NCI-H460 (cell line): Measurements from ENCODE around the gene PHLDB2. TPM values are rescaled to one million over a fixed set of nuclear protein-coding genes. Genes with fewer than 3 reads are reported as not detected.
"Not testable (repeated sequence)": the region's sequence is repeated elsewhere in the genome, so short reads cannot be mapped to it uniquely, and the experiment has no call there.

Experiments used
- DNase-seq: peaks from one replicate; pipeline ENCODE4 v3.0.0-alpha.2; 2016; ENCODE audit warnings: low read depth; ENCODE audit errors: extremely low read depth
- polyA plus RNA-seq: library from polyadenylated mRNA; depleted of rRNA; stranded (reverse); fragments of >200 nt; gene quantifications from 2 replicates; pipeline ENCODE4 v1.2.3, GENCODE V29; 2014; cell fraction: nucleus; rRNA removed
- total RNA-seq: library from RNA; depleted of rRNA; stranded (reverse); fragments of >200 nt; shearing (Covaris generic); gene quantifications from 2 replicates; pipeline ENCODE4 v1.2.3, GENCODE V29; 2014; rRNA removed

The PHLDB2 gene
- total RNA-seq: 8.3 and 9.1 TPM in 2 replicates
- 4.8 and 12.1 TPM in 2 replicates for polyA plus RNA-seq

GRCh38 chr3:111859061-111859973, at the start of gene PHLDB2:
Gene PHLDB2, plus strand, starts transcription at chr3:111859265. Its CDS starts 24,813 bp downstream, at chr3:111884078.
- DNase-seq: peak; percentile 43

- no peak for DNase-seq
Observed at GRCh38 chr3:111810909-111811308, 48.2 kb upstream of the PHLDB2 start.

DNA sequence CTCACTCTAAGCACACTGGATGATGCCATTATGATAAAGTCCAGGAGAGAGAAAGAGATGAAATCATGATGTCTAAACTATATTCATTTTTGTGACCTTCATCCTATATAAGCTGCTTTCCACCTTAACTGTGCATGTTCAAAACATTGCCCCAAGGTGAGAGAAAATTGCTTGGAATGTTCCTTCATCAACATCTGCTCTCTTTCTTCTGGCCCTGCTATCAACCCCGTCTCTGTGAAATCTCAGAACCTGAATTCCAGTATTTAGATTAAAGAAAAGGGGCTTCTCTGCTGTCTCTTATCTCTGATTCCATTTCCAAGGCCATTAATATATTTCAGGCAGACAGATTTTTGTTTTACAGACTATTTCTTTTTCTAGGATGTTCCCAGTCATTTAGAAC, 47.3 kb upstream of the PHLDB2 start:
- DNase-seq: no peak

DNA sequence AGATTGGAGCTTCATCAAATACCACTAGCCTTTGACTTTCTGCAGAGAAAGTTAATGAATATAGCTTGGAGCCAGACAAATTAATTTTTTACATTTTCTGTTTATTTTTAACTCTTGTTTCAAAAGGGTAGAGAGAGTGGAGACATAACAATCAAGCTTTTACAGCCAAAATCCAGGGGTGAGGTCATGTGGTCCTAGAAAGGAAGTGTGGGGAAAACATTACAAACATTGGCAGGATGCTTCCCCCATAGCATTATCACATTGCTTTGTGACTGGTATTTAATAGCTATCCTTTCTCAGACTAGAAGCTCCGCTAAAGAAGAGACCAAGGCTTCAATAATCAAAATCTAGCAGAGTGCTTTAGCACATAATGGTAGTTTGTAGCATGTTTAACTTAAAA, 46.4 kb upstream of the PHLDB2 start:
- no peak for DNase-seq

- no peak for DNase-seq
Observed at GRCh38 chr3:111813441-111813840, 45.6 kb upstream of the PHLDB2 start.

DNA sequence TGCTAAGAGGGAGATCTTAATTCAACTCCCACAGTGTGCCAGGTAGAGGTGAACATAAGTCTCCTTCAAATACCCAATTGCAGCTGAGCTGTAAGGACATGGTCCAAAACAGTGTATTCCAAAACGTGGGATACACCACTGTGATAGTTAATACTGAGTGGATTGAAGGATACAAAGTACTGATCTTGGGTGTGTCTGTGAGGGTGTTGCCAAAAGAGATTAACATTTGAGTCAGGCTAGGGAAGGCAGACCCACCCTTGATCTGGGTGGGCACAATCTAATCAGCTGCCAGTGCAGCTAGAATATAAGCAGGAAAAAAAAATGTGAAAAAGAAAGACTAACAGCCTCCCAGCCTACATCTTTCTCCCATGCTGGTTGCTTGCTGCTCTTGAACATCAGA, 45.1 kb upstream of the PHLDB2 start:
- DNase-seq: no peak

DNA sequence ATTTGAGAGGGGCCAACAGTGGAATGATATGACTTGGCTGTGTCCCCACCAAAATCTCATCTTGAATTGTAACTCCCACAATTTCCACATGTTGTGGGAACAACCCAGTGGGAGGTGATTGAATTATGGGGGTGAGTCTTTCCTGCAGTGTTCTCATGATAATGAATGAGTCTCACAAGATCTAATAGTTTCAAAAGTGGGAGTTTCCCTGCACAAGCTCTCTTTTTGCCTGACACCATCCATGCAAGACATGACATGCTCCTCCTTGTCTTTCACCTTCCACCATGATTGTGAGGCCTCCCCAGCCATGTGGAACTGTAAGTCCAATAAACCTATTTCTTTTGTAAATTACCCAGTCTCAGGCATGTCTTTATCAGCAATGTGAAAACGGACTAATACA, 42.3 kb upstream of the PHLDB2 start:
- not testable (repeated sequence) for DNase-seq

DNA sequence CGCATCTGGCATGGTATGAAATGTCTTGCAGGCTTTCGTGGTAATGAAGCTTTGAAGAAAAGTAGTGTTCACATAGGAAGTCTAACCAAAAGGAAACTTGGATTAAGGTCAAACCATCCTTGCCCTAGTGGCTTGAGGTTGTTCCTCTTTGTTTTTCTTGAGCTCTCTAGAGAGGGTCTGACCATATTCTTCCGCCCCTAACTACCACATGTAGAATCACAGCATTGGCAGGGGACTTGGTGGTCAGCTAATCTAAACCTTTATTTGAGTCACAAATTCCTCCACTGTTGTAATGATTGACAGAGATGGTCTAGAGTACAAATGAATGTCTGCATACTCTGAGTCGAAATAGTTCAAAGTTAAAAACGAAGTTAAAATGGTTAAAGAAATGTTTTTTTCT, 39.1 kb upstream of the PHLDB2 start:
- no peak for DNase-seq

DNA sequence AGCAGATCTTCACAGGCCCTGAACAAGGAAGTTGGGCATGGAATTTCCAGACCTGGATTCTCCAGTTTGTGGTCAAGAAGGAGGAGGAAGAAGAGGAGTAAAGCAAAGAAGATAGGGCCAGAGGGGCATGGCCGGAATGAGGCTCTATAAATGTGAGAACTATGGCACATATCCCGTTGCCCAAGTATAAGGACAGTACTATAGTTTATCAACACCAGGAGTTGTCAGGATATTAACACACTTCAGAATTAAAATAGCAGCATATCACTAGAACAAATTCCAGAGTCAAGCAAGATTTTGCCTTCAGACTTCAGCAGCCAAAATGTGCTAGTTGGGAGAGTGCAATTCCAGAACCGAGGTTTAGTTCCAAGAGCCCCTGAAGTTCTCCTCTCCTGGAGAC, 38.4 kb upstream of the PHLDB2 start:
- no peak for DNase-seq

GRCh38 chr3:111821891-111822290, 37.2 kb upstream of the PHLDB2 start:
- DNase-seq: no peak

DNA sequence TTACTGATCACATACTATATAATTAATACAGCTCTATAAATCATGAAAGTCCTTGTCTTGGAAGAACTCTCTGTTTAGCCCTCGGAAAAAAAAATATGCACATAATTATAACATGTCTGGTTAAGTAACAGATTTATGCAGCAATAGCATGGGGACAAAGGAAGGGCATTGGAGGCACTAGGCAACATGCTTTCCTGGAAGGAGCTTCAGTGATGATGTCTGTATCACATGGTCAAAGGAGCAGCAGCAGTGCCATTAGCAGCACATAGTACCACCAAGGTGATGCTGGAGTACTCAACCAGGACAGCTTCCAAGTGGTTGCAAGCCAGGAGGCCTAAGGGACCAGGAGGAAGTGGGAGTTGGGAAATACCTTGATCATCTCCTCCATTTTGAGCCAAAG, 36.3 kb upstream of the PHLDB2 start:
- DNase-seq: no peak

- DNase-seq: no peak
Observed at GRCh38 chr3:111823341-111823855, 35.7 kb upstream of the PHLDB2 start.

- DNase-seq: no peak
Observed at GRCh38 chr3:111824351-111824750, 34.7 kb upstream of the PHLDB2 start.

DNA sequence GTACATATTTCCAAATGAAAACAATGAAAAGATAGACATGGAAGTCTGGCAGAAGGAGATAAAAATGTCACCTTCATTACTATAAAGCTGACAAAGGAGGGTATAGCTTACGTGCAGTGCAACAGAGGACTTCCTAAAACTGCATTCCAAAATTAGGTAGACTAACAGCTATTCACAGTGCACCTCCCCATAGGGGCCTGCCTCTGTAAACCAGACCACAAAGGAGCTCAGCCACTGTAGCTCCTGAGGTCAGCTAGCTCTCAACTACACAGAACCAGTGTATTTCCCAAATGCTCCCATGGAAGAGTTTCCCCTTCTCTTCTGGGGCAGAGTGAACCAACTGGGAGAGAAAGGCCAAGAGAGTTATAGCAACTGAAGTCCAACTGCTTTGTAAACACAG, 31.2 kb upstream of the PHLDB2 start:
- DNase-seq: no peak

GRCh38 chr3:111828530-111828929, 30.5 kb upstream of the PHLDB2 start:
- no peak for DNase-seq

DNA sequence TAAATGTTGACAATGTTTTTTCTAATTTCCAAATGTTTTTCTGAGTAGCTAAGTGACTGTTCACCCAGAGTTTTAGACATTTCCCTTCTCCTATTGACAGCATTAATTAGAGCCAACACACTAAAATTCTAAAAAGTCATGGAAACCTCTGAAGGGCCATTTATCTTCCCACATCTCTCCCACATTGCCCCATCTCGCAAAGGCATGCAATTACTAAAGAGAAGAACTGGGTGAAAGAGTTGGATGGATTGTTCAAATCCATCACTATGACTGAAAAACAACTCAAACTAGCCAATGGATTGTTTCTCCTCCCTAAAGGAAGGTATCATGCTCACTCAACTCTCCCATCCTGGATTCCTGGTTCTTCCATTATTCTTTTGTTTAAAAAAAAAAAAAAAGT, 30.0 kb upstream of the PHLDB2 start:
- no peak for DNase-seq

- DNase-seq: no peak
Observed at GRCh38 chr3:111831840-111832239, 27.2 kb upstream of the PHLDB2 start.

- DNase-seq: no peak
Observed at GRCh38 chr3:111837112-111837511, 22.0 kb upstream of the PHLDB2 start.

GRCh38 chr3:111838133-111838532, 20.9 kb upstream of the PHLDB2 start:
- no peak for DNase-seq

DNA sequence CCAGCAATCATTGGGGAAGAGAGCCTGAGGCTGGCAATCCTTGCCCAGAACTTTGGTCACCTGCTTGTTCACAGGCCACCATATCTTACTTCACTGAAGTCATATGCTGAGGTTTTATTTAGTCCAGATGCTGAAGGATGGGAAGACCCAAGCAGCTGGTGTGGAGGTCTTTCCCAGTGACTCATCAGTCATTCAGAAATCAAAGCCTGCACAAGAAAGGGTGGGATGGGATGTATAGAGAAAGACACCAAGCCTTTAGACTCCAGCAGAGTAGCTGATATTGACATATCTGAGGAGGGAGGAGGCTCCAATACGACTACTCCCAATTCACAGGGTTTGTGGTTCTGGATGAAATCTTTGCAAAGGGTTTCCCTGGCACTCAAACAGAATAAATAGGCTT, 13.0 kb upstream of the PHLDB2 start:
- DNase-seq: no peak

DNA sequence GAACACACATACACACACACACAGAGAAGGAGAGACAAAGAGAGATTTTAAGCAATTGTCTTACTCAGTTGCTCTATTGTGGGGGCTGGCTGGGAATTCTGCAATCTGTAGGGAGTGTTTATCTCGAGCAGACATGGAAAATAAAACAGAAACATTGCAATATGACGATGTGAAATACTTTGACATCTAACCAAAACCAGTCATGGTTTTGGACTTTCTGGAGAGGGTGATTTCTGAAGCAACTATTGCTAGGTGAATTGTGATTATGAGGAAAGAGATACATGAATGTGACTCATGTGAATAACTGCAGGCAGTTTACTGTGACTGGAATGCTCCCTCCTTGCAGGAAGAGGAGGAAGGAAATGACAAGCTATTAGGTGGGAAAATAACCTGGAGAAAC, 12.3 kb upstream of the PHLDB2 start:
- DNase-seq: no peak

- no peak for DNase-seq
Observed at GRCh38 chr3:111848283-111848682, 10.8 kb upstream of the PHLDB2 start.
